Measurements from ENCODE around the gene C17orf114.

C17orf114 gene

GRCh38 chr17:4834681-4835020 is 32.5 kb upstream of the C17orf114 start:
- 0% methylated on average over 2 of the region's 4 CpGs for WGBS (ENCODE audit: low lambda C conversion rate)
- DNase-seq (ENCODE audit: low spot score): no peak
- BruUV-seq (replicated peaks): no TSS peak
- intact Hi-C loops (cut with micrococcal nuclease; ENCODE audit: unreplicated experiment): loop anchor here (10.0 kb wide), 1 partner anchor 50 kb away; no protein-coding TSS in a partner anchor
- Histone ChIP-seq H3K9me3 (ENCODE audit: low read length) (no peaks in the 10 kb centered on the region), H3K4me2 (ENCODE audit: low read depth, low read length) (peak overlapping the region; percentile 97), H3K9ac (ENCODE audit: insufficient read depth, low read depth, low read length) (peak overlapping the region; percentile 78), H3K79me2 (ENCODE audit: insufficient read depth, low read length) (peaks cover 56% of the 10 kb centered on the region), H3K4me3 (replicated peaks in 1 of 3; ENCODE audit: insufficient read depth in 1 of 3, low read depth in 2 of 3, low read length in 3 of 3) (peak overlapping the region; percentile 67 to 97 (median 85)), H3K36me3 (replicated peaks in 1 of 2; ENCODE audit: control insufficient read depth in 1 of 2, insufficient read depth in 2 of 2, low read length in 2 of 2) (peaks cover 2 to 9% of the 10 kb centered on the region in 2 experiments; a peak in 3 of 5 replicates), H4K20me1 (ENCODE audit: insufficient read depth, low read length) (peaks cover 18% of the 10 kb centered on the region; the same call in 1 of the 2 replicates), H3K27me3 (ENCODE audit: control insufficient read depth in 1 of 2, insufficient read depth in 2 of 2, low read length in 2 of 2) (no peaks in the 10 kb centered on the region), H2AFZ (ENCODE audit: low read length) (no peak overlapping the region), H3K27ac (ENCODE audit: extremely low read length, insufficient read depth, low read length) (peak overlapping the region; percentile 75), H3K4me1 (ENCODE audit: insufficient read depth, low read length) (peaks cover 50% of the 10 kb centered on the region)
- no peak for FAIRE-seq
- in situ Hi-C loops (cut with HindIII; ENCODE audit: extremely low pct_ligation_motif_present, low pct_unique_long_range_greater_than_20kb): no loop called here
- CTCF ChIA-PET (ENCODE audit: low intra/inter-chr PET ratio, low total read pairs): no interaction called here
- peak; percentile 21 for ATAC-seq
- POLR2A ChIA-PET: interaction anchor here (0.7 to 3.8 kb wide), 7 partner anchors 9 to 126 kb away, joined by 3 to 31 read pairs (median 6); partner anchors contain the start of genes ARRB2, GLTPD2, PLD2 and PSMB6
- no peak for TF ChIP-seq ZNF343 (CRISPR knock-in tag; IDR thresholded peaks at IDR 0.05)
- TF ChIP-seq ZNF501 (CRISPR knock-in tag; IDR thresholded peaks at IDR 0.05): peak; percentile 36; the same call in 1 of the 2 replicates
- TF ChIP-seq GTF2F1 (IDR thresholded peaks at IDR 0.05; ENCODE audit: low read length): no peak
- TF ChIP-seq ZNF776 (CRISPR knock-in tag; IDR thresholded peaks at IDR 0.05): 0 out of 2 replicates have a peak, but pooled peaks have one; percentile 45
- no peak for TF ChIP-seq CSRNP2 (CRISPR knock-in tag; conservative IDR thresholded peaks at IDR 0.05; ENCODE audit: low read depth)
- TF ChIP-seq JARID2 (CRISPR knock-in tag; IDR thresholded peaks at IDR 0.05; ENCODE audit: insufficient replicate concordance): no peak
- TF ChIP-seq ZNF710 (CRISPR knock-in tag; IDR thresholded peaks at IDR 0.05; ENCODE audit: borderline replicate concordance): 0 out of 2 replicates have a peak, but pooled peaks have one; percentile 6
- peak; percentile 2; the same call in 1 of the 2 replicates for TF ChIP-seq NR2F2 (IDR thresholded peaks at IDR 0.05; ENCODE audit: borderline replicate concordance, low read depth)
- no peak for TF ChIP-seq TCF12 (IDR thresholded peaks at IDR 0.05)
- 0 out of 2 replicates have a peak, but pooled peaks have one; percentile 36 for TF ChIP-seq TCF12 (CRISPR knock-in tag; IDR thresholded peaks at IDR 0.05)
- no peak for TF ChIP-seq ZHX1 (CRISPR knock-in tag; IDR thresholded peaks at IDR 0.05; ENCODE audit: low read depth)
- no peak for TF ChIP-seq ZNF598 (CRISPR knock-in tag; IDR thresholded peaks at IDR 0.05; ENCODE audit: borderline replicate concordance)
- no peak for TF ChIP-seq ATF3 (CRISPR knock-in tag; IDR thresholded peaks at IDR 0.05)
